Measurements from ENCODE around the gene MFSD11. TPM values are rescaled to one million over a fixed set of nuclear protein-coding genes. Genes with fewer than 3 reads are reported as not detected.

The MFSD11 gene
- total and polyA plus RNA-seq, 11 donors = 14.3 to 36.5 (median 25.3) TPM

- Histone ChIP-seq H3K4me1 (peaks cover 0 to 5% (median 0%) of the 10 kb centered on the region in 12 donors), H3K27me3 (peaks cover 0 to 10% (median 0%) of the 10 kb centered on the region in 9 donors), H3K4me3 (no peak overlapping the region), H3K9me3 (no peaks in the 10 kb centered on the region), H3K36me3 (no peaks in the 10 kb centered on the region), H3K27ac (no peak overlapping the region)
- 53 to 81% (median 63%) methylated on average over 2 to 4 of the region's 4 CpGs for WGBS, 4 donors
- TF ChIP-seq POLR2A (IDR thresholded peaks at IDR 0.05) (no peak), CTCF (IDR thresholded peaks at IDR 0.05) (no peak)
- ATAC-seq (no peak), DNase-seq (no peak)
- intact Hi-C loops (cut with DNase I) = no loop called here
Observed at GRCh38 chr17:76820561-76820960, 82.6 kb downstream of the MFSD11 start.

- Histone ChIP-seq H3K36me3 (no peaks in the 10 kb centered on the region), H3K4me1 (no peaks in the 10 kb centered on the region), H3K27ac (no peak overlapping the region), H3K4me3 (no peak overlapping the region), H3K27me3 (peaks cover 0 to 10% (median 0%) of the 10 kb centered on the region in 9 donors), H3K9me3 (no peaks in the 10 kb centered on the region)
- ATAC-seq (no peak), DNase-seq (no peak)
- 55 to 71% (median 68%) methylated on average over 6 to 7 of the region's 7 CpGs for WGBS, 4 donors
- TF ChIP-seq CTCF (IDR thresholded peaks at IDR 0.05) (no peak), POLR2A (IDR thresholded peaks at IDR 0.05) (no peak)
- intact Hi-C loops (cut with DNase I) = no loop called here
Observed at GRCh38 chr17:76822184-76822778, 84.4 kb downstream of the MFSD11 start.

- Histone ChIP-seq H3K27me3 (peaks cover 0 to 10% (median 0%) of the 10 kb centered on the region in 9 donors), H3K4me3 (no peak overlapping the region), H3K4me1 (no peaks in the 10 kb centered on the region), H3K27ac (no peak overlapping the region), H3K9me3 (no peaks in the 10 kb centered on the region), H3K36me3 (no peaks in the 10 kb centered on the region)
- intact Hi-C loops (cut with DNase I) = no loop called here
- WGBS, 4 donors = 84 to 86% (median 86%) methylated on average over 12 of the region's 12 CpGs
- DNase-seq = no peak
- TF ChIP-seq POLR2A (IDR thresholded peaks at IDR 0.05) = no peak
- no peak for TF ChIP-seq CTCF (IDR thresholded peaks at IDR 0.05)
- no peak for ATAC-seq
Observed at GRCh38 chr17:76824093-76824492, 86.2 kb downstream of the MFSD11 start.

- no peak overlapping the region for H3K4me3 ChIP-seq
- DNase-seq (no peak), ATAC-seq (no peak)
- intact Hi-C loops (cut with DNase I) = no loop called here
- H3K4me1 ChIP-seq = no peaks in the 10 kb centered on the region
- H3K9me3 ChIP-seq = no peaks in the 10 kb centered on the region
- TF ChIP-seq POLR2A (IDR thresholded peaks at IDR 0.05) (no peak), CTCF (IDR thresholded peaks at IDR 0.05) (no peak)
- H3K27ac ChIP-seq = no peak overlapping the region
- 47 to 63% (median 59%) methylated on average over 22 to 24 of the region's 24 CpGs for WGBS, 4 donors
- H3K36me3 ChIP-seq = no peaks in the 10 kb centered on the region
- peaks cover 0 to under 1% (median 0%) of the 10 kb centered on the region in 9 donors for H3K27me3 ChIP-seq
Observed at GRCh38 chr17:76826330-76827068, 88.6 kb downstream of the MFSD11 start.

Data from heart left ventricle (tissue), 16 donors.